Measurements from ENCODE around the gene FUZ.

The FUZ gene

DNA sequence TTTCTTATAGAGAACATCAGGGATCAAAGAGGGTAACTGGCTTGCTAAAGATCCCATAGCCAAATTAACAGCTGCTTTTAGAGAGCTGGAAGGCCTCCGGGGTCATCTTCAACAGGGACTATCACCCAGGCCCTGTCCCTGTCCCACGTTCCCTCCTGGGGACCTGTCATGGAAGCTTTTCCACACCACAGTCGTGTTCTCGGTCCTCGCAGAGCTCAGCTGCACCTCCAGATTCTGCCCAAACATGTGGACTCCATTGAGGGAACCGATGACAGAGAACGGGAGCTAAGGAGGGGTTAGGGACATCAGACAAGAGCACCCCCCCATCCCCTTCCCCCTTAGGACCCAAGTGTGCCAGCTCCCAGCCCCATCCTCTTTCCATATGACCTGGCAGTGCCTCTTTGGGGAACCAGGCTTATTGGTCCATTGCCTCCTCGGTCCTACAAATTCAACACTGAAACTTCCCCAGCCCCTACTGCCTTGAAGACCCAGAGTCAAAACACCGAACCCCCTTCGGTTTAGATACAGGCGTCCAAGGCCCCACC, 568 bp downstream of the FUZ start:
- H4K20me1 ChIP-seq (ENCODE audit: insufficient read depth, low read length, poor library complexity, severe bottlenecking): no peaks in the 10 kb centered on the region
- H3K36me3 ChIP-seq (ENCODE audit: insufficient read depth, low read length): no peaks in the 10 kb centered on the region
- H3K4me3 ChIP-seq (ENCODE audit: low read length, poor library complexity, severe bottlenecking): peak overlapping the region; percentile 84
- no peaks in the 10 kb centered on the region for H3K9me2 ChIP-seq (replicated peaks; ENCODE audit: low read depth, low read length)
- peak overlapping the region; percentile 78 for H3K9ac ChIP-seq (ENCODE audit: low read depth, low read length, poor library complexity, severe bottlenecking)
- H2AFZ ChIP-seq (ENCODE audit: low read length): peak overlapping the region; percentile 94
- no peaks in the 10 kb centered on the region for H3K9me3 ChIP-seq (ENCODE audit: insufficient read depth, low read depth, low read length)
- H3K27me3 ChIP-seq (ENCODE audit: insufficient read depth, low read length, poor library complexity, severe bottlenecking): no peaks in the 10 kb centered on the region
- TF ChIP-seq, protein P1, sequence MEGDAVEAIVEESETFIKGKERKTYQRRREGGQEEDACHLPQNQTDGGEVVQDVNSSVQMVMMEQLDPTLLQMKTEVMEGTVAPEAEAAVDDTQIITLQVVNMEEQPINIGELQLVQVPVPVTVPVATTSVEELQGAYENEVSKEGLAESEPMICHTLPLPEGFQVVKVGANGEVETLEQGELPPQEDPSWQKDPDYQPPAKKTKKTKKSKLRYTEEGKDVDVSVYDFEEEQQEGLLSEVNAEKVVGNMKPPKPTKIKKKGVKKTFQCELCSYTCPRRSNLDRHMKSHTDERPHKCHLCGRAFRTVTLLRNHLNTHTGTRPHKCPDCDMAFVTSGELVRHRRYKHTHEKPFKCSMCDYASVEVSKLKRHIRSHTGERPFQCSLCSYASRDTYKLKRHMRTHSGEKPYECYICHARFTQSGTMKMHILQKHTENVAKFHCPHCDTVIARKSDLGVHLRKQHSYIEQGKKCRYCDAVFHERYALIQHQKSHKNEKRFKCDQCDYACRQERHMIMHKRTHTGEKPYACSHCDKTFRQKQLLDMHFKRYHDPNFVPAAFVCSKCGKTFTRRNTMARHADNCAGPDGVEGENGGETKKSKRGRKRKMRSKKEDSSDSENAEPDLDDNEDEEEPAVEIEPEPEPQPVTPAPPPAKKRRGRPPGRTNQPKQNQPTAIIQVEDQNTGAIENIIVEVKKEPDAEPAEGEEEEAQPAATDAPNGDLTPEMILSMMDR (conservative IDR thresholded peaks at IDR 0.05; ENCODE audit: low read length): no peak
- no peak for TF ChIP-seq EZH2phosphoT487 (IDR thresholded peaks at IDR 0.05; ENCODE audit: borderline replicate concordance)
- H3K4me2 ChIP-seq (ENCODE audit: low read depth, low read length, poor library complexity, severe bottlenecking): peak overlapping the region; percentile 94
- H3K79me2 ChIP-seq (ENCODE audit: insufficient read depth, low read length): no peaks in the 10 kb centered on the region
- H3F3A ChIP-seq (ENCODE audit: low read depth): no peaks in the 10 kb centered on the region
- H3K4me1 ChIP-seq (ENCODE audit: insufficient read depth, low read length, poor library complexity, severe bottlenecking): peaks cover 15% of the 10 kb centered on the region

DNA sequence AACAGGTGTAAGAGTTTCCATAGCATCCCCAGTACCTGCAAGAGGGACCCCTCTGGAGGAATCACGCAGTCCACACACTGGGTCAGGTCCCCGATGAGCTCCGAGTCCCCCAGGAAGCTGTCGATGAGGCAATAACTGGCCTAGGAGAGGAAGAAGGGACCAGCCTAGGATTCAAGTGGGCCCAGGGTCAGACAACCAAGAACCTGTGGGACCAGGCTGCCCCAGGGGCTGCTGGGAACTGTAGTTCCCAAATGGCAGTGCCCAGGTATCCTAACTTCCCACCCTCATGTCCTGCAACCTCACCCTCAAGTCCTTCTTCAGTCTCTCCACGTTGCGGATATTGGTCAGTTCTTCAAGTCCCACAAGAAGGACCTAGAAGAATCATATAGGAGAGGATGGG, 1.8 kb downstream of the FUZ start:
- H2AFZ ChIP-seq (ENCODE audit: low read length): no peak overlapping the region
- no peaks in the 10 kb centered on the region for H3F3A ChIP-seq (ENCODE audit: low read depth)
- no peaks in the 10 kb centered on the region for H4K20me1 ChIP-seq (ENCODE audit: insufficient read depth, low read length, poor library complexity, severe bottlenecking)
- H3K4me3 ChIP-seq (ENCODE audit: low read length, poor library complexity, severe bottlenecking): no peak overlapping the region
- no peaks in the 10 kb centered on the region for H3K79me2 ChIP-seq (ENCODE audit: insufficient read depth, low read length)
- H3K36me3 ChIP-seq (ENCODE audit: insufficient read depth, low read length): no peaks in the 10 kb centered on the region
- H3K4me2 ChIP-seq (ENCODE audit: low read depth, low read length, poor library complexity, severe bottlenecking): no peak overlapping the region
- H3K27me3 ChIP-seq (ENCODE audit: insufficient read depth, low read length, poor library complexity, severe bottlenecking): no peaks in the 10 kb centered on the region
- no peaks in the 10 kb centered on the region for H3K9me3 ChIP-seq (ENCODE audit: insufficient read depth, low read depth, low read length)
- no peak overlapping the region for H3K9ac ChIP-seq (ENCODE audit: low read depth, low read length, poor library complexity, severe bottlenecking)
- TF ChIP-seq EZH2phosphoT487 (IDR thresholded peaks at IDR 0.05; ENCODE audit: borderline replicate concordance): no peak
- TF ChIP-seq, protein P1 (conservative IDR thresholded peaks at IDR 0.05; ENCODE audit: low read length): no peak
- no peaks in the 10 kb centered on the region for H3K9me2 ChIP-seq (replicated peaks; ENCODE audit: low read depth, low read length)
- H3K4me1 ChIP-seq (ENCODE audit: insufficient read depth, low read length, poor library complexity, severe bottlenecking): peaks cover 9% of the 10 kb centered on the region

DNA sequence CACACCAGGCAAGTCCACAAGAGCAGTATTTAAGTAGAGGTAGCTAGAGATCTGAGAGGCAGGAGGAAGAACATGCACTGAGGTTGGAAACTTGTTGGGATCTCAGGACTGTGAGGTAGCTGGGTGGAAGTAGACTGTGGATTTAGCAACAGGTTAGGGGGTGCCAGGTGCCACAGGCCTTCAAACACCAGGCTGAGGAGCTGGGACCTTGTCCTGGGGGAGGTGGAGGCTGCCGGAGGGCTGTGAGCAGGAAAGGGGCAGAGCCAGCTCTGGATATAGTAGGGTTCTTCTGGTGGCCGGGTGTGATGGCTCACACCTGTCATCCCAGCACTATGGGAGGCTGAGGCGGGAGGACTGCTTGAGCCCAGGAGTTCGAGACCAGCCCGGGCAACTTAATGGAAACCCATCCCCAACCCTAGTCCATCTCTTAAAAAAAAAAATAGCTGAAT, 3.1 kb downstream of the FUZ start:
- no peak overlapping the region for H3K4me3 ChIP-seq (ENCODE audit: low read length, poor library complexity, severe bottlenecking)
- H3K9me2 ChIP-seq (replicated peaks; ENCODE audit: low read depth, low read length): no peaks in the 10 kb centered on the region
- no peaks in the 10 kb centered on the region for H3F3A ChIP-seq (ENCODE audit: low read depth)
- TF ChIP-seq, protein P1 (conservative IDR thresholded peaks at IDR 0.05; ENCODE audit: low read length): no peak
- no peak for TF ChIP-seq EZH2phosphoT487 (IDR thresholded peaks at IDR 0.05; ENCODE audit: borderline replicate concordance)
- no peaks in the 10 kb centered on the region for H3K27me3 ChIP-seq (ENCODE audit: insufficient read depth, low read length, poor library complexity, severe bottlenecking)
- no peak overlapping the region for H3K9ac ChIP-seq (ENCODE audit: low read depth, low read length, poor library complexity, severe bottlenecking)
- H3K79me2 ChIP-seq (ENCODE audit: insufficient read depth, low read length): no peaks in the 10 kb centered on the region
- peaks cover 9% of the 10 kb centered on the region for H3K4me1 ChIP-seq (ENCODE audit: insufficient read depth, low read length, poor library complexity, severe bottlenecking)
- H3K36me3 ChIP-seq (ENCODE audit: insufficient read depth, low read length): peaks cover 1% of the 10 kb centered on the region; the same call in 1 of the 2 replicates
- H3K4me2 ChIP-seq (ENCODE audit: low read depth, low read length, poor library complexity, severe bottlenecking): no peak overlapping the region
- H4K20me1 ChIP-seq (ENCODE audit: insufficient read depth, low read length, poor library complexity, severe bottlenecking): no peaks in the 10 kb centered on the region
- no peaks in the 10 kb centered on the region for H3K9me3 ChIP-seq (ENCODE audit: insufficient read depth, low read depth, low read length)
- H2AFZ ChIP-seq (ENCODE audit: low read length): no peak overlapping the region

All from Loucy (cell line).